ENCODE data around the gene SLC38A7. TPM values are rescaled to one million over a fixed set of nuclear protein-coding genes. Genes with fewer than 3 reads are reported as not detected.
A peak's percentile ranks its signal among the peaks of the same experiment; 100 is the strongest.

The SLC38A7 gene, protein sequence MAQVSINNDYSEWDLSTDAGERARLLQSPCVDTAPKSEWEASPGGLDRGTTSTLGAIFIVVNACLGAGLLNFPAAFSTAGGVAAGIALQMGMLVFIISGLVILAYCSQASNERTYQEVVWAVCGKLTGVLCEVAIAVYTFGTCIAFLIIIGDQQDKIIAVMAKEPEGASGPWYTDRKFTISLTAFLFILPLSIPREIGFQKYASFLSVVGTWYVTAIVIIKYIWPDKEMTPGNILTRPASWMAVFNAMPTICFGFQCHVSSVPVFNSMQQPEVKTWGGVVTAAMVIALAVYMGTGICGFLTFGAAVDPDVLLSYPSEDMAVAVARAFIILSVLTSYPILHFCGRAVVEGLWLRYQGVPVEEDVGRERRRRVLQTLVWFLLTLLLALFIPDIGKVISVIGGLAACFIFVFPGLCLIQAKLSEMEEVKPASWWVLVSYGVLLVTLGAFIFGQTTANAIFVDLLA
- total RNA-seq (ENCODE audit: low replicate concordance) = 17.3 and 27.4 TPM in 2 replicates

DNA sequence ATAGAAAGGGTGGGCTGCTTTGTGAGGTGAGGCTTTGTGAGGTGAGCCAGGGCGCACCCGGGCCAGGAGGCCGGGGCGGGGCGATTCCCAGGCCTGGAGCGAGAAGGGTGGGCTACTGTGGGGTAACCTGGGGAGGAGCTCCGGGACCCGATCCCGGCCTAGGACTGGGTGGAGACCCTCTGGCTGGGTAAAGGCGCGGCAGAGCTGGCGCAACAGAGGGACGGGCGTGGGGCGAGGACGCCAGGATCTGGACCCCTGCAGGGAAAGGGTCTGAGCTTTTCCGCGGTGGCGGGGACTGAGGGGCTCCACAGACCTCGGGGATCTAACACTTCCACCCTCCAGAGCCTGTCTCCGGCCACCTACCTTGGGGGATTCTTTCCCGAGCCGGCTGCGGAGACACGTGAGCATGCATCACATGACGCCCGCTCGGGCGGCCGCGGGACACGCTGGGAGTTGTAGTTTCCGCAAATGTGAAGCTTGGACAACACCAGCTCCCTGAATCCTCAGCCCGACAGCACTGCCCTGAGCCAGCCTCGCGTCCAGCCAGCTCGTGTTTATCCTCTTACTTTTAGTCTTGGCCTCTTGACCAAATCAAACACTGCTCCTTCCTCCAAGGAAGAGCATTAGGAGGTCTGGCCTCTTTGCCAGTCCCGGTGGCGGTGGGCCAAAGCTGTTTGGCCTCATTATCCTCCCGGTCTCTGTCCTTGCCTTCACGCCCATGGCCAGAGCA, at the start of gene SLC38A7:
TSS of gene SLC38A7 (minus strand) at position 417 of the 730 bp plus-strand sequence. CDS start 4,644 bp downstream, outside the sequence.
- peak; percentile 82 for DNase-seq (ENCODE audit: low read depth)
- H3K4me3 ChIP-seq (ENCODE audit: low read depth, low read length) = peak within 1 kb of the TSS; percentile 100
- TF ChIP-seq, protein P1, sequence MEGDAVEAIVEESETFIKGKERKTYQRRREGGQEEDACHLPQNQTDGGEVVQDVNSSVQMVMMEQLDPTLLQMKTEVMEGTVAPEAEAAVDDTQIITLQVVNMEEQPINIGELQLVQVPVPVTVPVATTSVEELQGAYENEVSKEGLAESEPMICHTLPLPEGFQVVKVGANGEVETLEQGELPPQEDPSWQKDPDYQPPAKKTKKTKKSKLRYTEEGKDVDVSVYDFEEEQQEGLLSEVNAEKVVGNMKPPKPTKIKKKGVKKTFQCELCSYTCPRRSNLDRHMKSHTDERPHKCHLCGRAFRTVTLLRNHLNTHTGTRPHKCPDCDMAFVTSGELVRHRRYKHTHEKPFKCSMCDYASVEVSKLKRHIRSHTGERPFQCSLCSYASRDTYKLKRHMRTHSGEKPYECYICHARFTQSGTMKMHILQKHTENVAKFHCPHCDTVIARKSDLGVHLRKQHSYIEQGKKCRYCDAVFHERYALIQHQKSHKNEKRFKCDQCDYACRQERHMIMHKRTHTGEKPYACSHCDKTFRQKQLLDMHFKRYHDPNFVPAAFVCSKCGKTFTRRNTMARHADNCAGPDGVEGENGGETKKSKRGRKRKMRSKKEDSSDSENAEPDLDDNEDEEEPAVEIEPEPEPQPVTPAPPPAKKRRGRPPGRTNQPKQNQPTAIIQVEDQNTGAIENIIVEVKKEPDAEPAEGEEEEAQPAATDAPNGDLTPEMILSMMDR (IDR thresholded peaks at IDR 0.05; ENCODE audit: insufficient read depth, low read length) = no peak

DNA sequence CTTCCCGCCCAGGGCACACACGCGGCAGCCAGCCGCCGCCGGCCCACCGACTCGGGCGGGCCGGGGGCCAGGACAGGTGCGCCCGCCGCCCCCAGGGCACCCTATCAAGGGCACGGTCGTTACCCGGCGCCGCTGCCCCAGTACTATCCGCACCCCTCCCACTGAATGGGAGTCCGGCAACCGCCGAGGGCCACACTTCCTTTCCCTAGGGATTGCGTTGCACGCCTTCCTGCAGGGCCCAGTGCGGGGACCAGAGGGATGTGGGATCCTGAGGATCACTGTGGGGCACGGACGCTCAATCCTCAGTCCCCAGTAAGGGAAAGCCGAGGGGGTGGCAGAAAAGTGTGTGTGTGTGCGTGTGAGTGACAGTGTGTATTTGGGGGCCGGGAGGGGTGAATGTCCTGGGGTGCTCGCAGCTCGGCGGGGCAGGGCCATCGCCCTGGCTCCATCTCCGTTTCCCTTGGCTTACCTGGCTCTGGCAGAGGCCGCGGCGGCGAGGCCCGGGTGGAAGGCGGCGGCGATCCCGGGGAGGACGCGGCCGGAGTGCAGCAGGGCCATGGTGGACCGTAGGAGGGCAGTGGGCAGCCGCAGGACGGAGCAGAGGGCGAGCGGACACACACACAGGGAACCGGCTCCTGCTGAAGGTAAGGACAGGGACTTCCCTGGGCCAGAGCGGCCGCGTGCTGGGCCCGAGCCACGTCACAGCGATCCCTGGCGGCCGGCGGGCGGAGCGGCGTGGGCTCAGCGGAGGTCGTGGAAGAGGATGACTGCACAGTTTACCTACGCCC, 49.3 kb upstream of the SLC38A7 start, which contains the start of gene GOT2:
TSS of gene GOT2 (minus strand) at position 646 of the 788 bp plus-strand sequence. CDS start at position 558, 88 bp downstream.
- peak; percentile 75 for DNase-seq (ENCODE audit: low read depth)
- TF ChIP-seq, protein P1 (IDR thresholded peaks at IDR 0.05; ENCODE audit: insufficient read depth, low read length) = peak; percentile 69
- H3K4me3 ChIP-seq (ENCODE audit: low read depth, low read length) = peak within 1 kb of the TSS; percentile 90

DNA sequence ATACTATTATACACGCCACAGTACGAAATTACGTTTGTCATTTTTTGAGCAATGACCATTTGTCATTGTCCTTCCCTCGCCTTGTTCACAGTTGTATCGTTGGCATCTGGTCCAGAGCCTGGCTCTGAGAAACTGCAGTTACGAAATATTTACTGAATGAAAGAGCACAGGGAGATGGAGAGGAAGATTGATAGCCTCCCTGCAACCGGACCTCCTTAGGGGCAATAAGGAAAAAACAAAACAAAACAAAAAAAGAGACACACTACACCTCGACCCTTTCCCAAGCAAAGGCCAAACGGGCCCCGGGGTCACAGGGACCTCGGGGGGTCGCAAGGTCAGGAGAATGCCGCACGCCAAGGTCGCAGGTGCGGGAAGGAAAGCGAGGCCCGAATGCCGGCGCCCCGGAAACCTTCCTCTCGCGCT, 48.7 kb upstream of the SLC38A7 start:
- peak; percentile 27 for DNase-seq (ENCODE audit: low read depth)
- TF ChIP-seq, protein P1 (IDR thresholded peaks at IDR 0.05; ENCODE audit: insufficient read depth, low read length) = no peak
- peak overlapping the region; percentile 90 for H3K4me3 ChIP-seq (ENCODE audit: low read depth, low read length)

DNA sequence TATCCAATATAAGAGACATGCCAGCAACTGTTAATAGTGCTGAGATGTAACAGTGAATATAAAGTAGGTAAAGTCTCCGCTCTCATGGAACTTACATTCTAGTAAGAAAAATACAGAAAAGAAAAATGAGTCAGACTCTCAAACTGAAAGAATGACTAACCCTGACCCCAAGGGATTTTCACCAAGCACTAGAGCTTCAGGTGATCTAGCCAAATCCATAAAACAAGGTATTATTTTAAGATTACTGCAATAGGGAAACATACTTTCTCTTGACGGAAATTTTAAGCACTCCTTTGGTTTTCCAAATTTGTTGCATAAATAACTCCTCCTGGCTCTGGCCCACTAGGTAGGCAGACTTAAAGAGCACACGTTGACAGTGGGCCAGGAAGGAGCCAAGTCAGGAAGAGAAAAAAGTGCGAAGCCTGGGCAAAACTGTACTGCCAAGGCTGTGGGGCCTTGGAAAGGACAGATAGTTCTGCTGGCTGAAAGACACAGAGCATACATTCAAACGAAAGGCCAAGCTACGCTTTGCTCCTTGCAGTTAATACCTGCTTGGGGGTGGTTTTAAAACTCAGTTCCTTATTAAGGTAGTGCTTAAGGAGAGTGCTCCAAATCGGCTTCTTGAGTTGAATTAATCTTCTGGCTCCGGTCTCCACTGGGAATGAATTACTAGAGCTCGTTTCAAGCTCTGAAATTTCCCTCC, 48.1 kb upstream of the SLC38A7 start:
- H3K4me3 ChIP-seq (ENCODE audit: low read depth, low read length) = peak overlapping the region; percentile 90
- DNase-seq (ENCODE audit: low read depth) = peak; percentile 62
- TF ChIP-seq, protein P1 (IDR thresholded peaks at IDR 0.05; ENCODE audit: insufficient read depth, low read length) = no peak

DNA sequence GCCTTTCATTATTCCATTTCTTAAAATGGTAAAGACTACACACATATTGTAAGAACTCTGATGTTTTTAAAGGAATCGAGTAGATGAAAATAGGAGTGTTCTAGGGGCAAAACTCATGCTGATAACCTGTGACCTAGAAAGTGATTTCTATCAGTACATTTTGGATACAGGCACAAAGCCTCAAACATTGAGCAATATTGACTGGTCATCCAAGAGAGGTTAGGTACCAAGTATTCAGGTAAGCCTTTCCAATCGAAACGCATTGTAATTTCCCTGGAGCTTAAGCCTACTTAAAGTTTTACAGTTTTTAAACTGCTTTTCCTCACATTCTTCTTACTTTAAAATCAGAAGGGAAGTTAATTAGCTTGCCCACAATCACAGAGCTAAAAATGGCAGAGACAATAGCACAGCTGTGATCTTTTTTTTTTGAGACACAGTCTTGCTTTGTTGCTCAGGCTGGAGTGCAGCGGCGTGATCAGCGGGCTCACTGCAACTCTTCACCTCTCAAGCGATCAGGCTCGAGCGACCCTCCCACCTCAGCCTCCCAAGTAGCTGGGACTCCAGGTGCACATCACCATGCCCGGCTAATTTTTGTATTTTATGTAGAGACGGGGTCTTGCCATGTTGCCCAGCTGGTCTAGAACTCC, 46.3 kb upstream of the SLC38A7 start:
- TF ChIP-seq, protein P1 (IDR thresholded peaks at IDR 0.05; ENCODE audit: insufficient read depth, low read length) = no peak
- H3K4me3 ChIP-seq (ENCODE audit: low read depth, low read length) = no peak overlapping the region
- DNase-seq (ENCODE audit: low read depth) = no peak

Measured in fibroblast of the aortic adventitia (primary cell).